ENCODE results near the gene TEX2. TPM values are rescaled to one million over a fixed set of nuclear protein-coding genes. Genes with fewer than 3 reads are reported as not detected.
A peak's percentile ranks its signal among the peaks of the same experiment; 100 is the strongest.

TEX2 gene
- total and polyA plus RNA-seq, 8 donors, result 8.9 to 30.3 (median 22.4) TPM

- TF ChIP-seq, protein P1, sequence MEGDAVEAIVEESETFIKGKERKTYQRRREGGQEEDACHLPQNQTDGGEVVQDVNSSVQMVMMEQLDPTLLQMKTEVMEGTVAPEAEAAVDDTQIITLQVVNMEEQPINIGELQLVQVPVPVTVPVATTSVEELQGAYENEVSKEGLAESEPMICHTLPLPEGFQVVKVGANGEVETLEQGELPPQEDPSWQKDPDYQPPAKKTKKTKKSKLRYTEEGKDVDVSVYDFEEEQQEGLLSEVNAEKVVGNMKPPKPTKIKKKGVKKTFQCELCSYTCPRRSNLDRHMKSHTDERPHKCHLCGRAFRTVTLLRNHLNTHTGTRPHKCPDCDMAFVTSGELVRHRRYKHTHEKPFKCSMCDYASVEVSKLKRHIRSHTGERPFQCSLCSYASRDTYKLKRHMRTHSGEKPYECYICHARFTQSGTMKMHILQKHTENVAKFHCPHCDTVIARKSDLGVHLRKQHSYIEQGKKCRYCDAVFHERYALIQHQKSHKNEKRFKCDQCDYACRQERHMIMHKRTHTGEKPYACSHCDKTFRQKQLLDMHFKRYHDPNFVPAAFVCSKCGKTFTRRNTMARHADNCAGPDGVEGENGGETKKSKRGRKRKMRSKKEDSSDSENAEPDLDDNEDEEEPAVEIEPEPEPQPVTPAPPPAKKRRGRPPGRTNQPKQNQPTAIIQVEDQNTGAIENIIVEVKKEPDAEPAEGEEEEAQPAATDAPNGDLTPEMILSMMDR (IDR thresholded peaks at IDR 0.05), result no peak
- Histone ChIP-seq H3K9me3 (no peaks in the 10 kb centered on the region), H3K4me1 (peaks cover 0 to 6% (median 3%) of the 10 kb centered on the region in 3 donors), H3K4me3 (no peak overlapping the region), H3K27me3 (no peaks in the 10 kb centered on the region), H3K27ac (peak overlapping the region in 2 of 4 donors; percentile 19 to 47), H3K36me3 (no peaks in the 10 kb centered on the region)
- ATAC-seq (no peak), FAIRE-seq (no peak), DNase-seq (no peak)
- WGBS, 2 donors, result 57% methylated on average over 6 of the region's 6 CpGs
- intact Hi-C loops (cut with DNase I), result loop anchor here (5.0 to 10.0 kb wide), 4 partner anchors 72 to 220 kb away; partner anchors contain the start of genes CSHL1 (in 2 of the 3), GH1 (in 2 of the 3) and ICAM2 (in 1 of the 3)
Measured at GRCh38 chr17:64134216-64134970, 128.7 kb downstream of the TEX2 start.

- H3K4me1 ChIP-seq, result peaks cover 0 to 6% (median 3%) of the 10 kb centered on the region in 3 donors
- DNase-seq (peak in 1 of 6 donors; percentile 47), ATAC-seq (peak in 3 of 4 donors; percentile 16 to 27 (median 24)), FAIRE-seq (no peak)
- H3K9me3 ChIP-seq, result no peaks in the 10 kb centered on the region
- no peak overlapping the region for H3K27ac ChIP-seq
- TF ChIP-seq, protein P1 (IDR thresholded peaks at IDR 0.05), result peak in 3 of 4 donors; percentile 32 to 52 (median 52)
- 38 to 40% methylated on average over 8 of the region's 8 CpGs for WGBS, 2 donors
- intact Hi-C loops (cut with DNase I), result loop anchor here (5.0 to 10.0 kb wide), 4 partner anchors 71 to 219 kb away; partner anchors contain the start of genes CSHL1 (in 2 of the 3), GH1 (in 2 of the 3) and ICAM2 (in 1 of the 3)
- H3K4me3 ChIP-seq, result no peak overlapping the region
- H3K36me3 ChIP-seq, result no peaks in the 10 kb centered on the region
- no peaks in the 10 kb centered on the region for H3K27me3 ChIP-seq
Measured at GRCh38 chr17:64133546-64134215, 129.4 kb downstream of the TEX2 start.

DNA sequence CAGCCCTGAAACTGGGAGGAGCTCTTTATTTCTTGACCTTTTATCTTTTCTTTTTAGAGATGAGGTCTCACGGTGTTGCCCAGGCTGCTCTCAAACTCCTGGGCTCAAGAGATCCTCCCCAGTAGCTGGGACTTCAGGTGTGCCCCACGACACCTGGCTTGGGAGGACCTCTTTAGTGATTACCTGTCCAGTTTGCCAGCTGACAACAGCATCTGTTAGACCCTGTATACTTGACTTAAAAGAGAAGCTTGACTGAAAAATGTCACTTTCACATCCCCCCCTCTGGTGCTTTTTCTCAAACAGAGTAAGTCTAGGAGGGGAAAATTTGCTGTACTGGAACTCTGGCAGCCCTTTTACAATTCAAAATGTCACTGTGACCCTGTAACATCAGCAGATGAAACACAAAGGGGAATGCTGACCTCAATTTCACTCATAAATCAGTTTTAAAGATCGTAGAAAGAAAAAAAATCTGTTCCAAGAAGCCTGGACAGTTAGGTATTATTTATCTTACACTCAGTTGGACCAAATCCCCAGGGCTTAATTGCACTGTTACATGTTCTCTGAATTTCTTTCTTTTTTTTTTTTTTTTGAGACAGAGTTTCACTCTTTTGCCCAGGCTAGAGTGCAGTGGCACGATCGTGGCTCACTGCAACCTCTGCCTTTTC, 131.3 kb downstream of the TEX2 start:
- DNase-seq, result peak in 1 of 6 donors; percentile 15
- 90% methylated on average over 5 of the region's 5 CpGs for WGBS, 2 donors
- intact Hi-C loops (cut with DNase I), result loop anchor here (5.0 to 10.0 kb wide), 4 partner anchors 69 to 217 kb away; partner anchors contain the start of genes CSHL1 (in 2 of the 3), GH1 (in 2 of the 3) and ICAM2 (in 1 of the 3)
- peaks cover under 1 to 12% (median 6%) of the 10 kb centered on the region in 3 donors for H3K4me1 ChIP-seq
- TF ChIP-seq, protein P1 (IDR thresholded peaks at IDR 0.05), result no peak
- no peak for ATAC-seq
- H3K27me3 ChIP-seq, result no peaks in the 10 kb centered on the region
- no peaks in the 10 kb centered on the region for H3K9me3 ChIP-seq
- H3K4me3 ChIP-seq, result no peak overlapping the region
- no peaks in the 10 kb centered on the region for H3K36me3 ChIP-seq
- no peak for FAIRE-seq
- H3K27ac ChIP-seq, result no peak overlapping the region

- TF ChIP-seq, protein P1 (IDR thresholded peaks at IDR 0.05), result no peak
Measured at GRCh38 chr17:64130559-64131001, 132.5 kb downstream of the TEX2 start.

More at GRCh38 chr17:64130559-64131001, 132.5 kb downstream of the TEX2 start:
- H3K4me1 ChIP-seq, result peaks cover 4 to 23% (median 6%) of the 10 kb centered on the region in 3 donors
- peak overlapping the region in 2 of 4 donors; percentile 84 to 90 for H3K4me3 ChIP-seq
- peak overlapping the region; percentile 48 to 79 (median 50) for H3K27ac ChIP-seq
- no peaks in the 10 kb centered on the region for H3K9me3 ChIP-seq
- DNase-seq (no peak), FAIRE-seq (no peak), ATAC-seq (no peak)
- no peaks in the 10 kb centered on the region for H3K36me3 ChIP-seq
- no peaks in the 10 kb centered on the region for H3K27me3 ChIP-seq
- intact Hi-C loops (cut with DNase I), result loop anchor here (5.0 to 10.0 kb wide), 4 partner anchors 68 to 216 kb away; partner anchors contain the start of genes CSHL1 (in 2 of the 3), GH1 (in 2 of the 3) and ICAM2 (in 1 of the 3)
- WGBS, 2 donors, result 42 to 49% methylated on average over 24 of the region's 24 CpGs
